Uterus (tissue), 2 donors: ENCODE measurements around the gene PLD2.

Experiments used
- CTCF ChIP-seq, 4 experiments: fragments of 200-600 bp in 2 of 4; fragments of 450-650 bp in 2 of 4; sonication (generic) in 2 of 4; IDR thresholded peaks; one replicate each; pipeline ENCODE4 v1.5.1; 2016 to 2019; ENCODE audit warnings: antibody characterized with exemption in 4 of 4, mild to moderate bottlenecking in 2 of 4, moderate library complexity in 1 of 4
- POLR2A ChIP-seq, 2 donors: fragments of 450-650 bp; IDR thresholded peaks; one replicate each; pipeline ENCODE4 v1.6.1; 2016; ENCODE audit warnings: antibody characterized with exemption in 2 of 2, mild to moderate bottlenecking in 1 of 2, moderate library complexity in 1 of 2

- TF ChIP-seq CTCF (IDR thresholded peaks at IDR 0.05) (no peak), POLR2A (IDR thresholded peaks at IDR 0.05) (no peak)
These were observed 33.3 kb downstream of the PLD2 start for GRCh38 chr17:4839965-4840892.
